NOMO-1 treated with DMSO at 0.1 percent for 48 hours (cell line): ENCODE data around the gene GALNT12.
A peak's percentile ranks its signal among the peaks of the same experiment; 100 is the strongest.

ENCODE experiments used
- DNase-seq: peaks from one replicate; lab custom pipeline; 2025; ENCODE audit not compliant: unreplicated experiment; lab: John Stamatoyannopoulos, UW

Gene GALNT12

GRCh38 chr9:98781588-98782383, 25.7 kb upstream of the GALNT12 start:
- no peak for DNase-seq

- DNase-seq = no peak
Observed at GRCh38 chr9:98783518-98784226, 23.8 kb upstream of the GALNT12 start.

GRCh38 chr9:98784831-98785806, 22.4 kb upstream of the GALNT12 start:
- no peak for DNase-seq

GRCh38 chr9:98786750-98787510, 20.5 kb upstream of the GALNT12 start:
- no peak for DNase-seq

- DNase-seq = no peak
Observed at GRCh38 chr9:98787766-98788335, 19.6 kb upstream of the GALNT12 start.

GRCh38 chr9:98789483-98790133, 17.9 kb upstream of the GALNT12 start:
- DNase-seq = no peak

- no peak for DNase-seq
Observed at GRCh38 chr9:98790134-98790841, 17.2 kb upstream of the GALNT12 start.

GRCh38 chr9:98790842-98791607, 16.4 kb upstream of the GALNT12 start:
- peak; percentile 81 for DNase-seq

- no peak for DNase-seq
Observed at GRCh38 chr9:98791608-98792490, 15.6 kb upstream of the GALNT12 start.

GRCh38 chr9:98793031-98793430, 14.4 kb upstream of the GALNT12 start:
- DNase-seq = no peak

GRCh38 chr9:98794802-98795201, 12.7 kb upstream of the GALNT12 start:
- DNase-seq = no peak

- no peak for DNase-seq
Observed at GRCh38 chr9:98795295-98795955, 12.0 kb upstream of the GALNT12 start.

GRCh38 chr9:98795970-98796363, 11.5 kb upstream of the GALNT12 start:
- DNase-seq = no peak

GRCh38 chr9:98796364-98797101, 10.9 kb upstream of the GALNT12 start, which contains the start of gene ANKS6:
Gene ANKS6, minus strand, starts transcription at chr9:98796555. Its CDS starts 64 bp downstream, at chr9:98796491.
- peak; percentile 55 for DNase-seq

- DNase-seq = no peak
Observed at GRCh38 chr9:98797491-98797890, 10.0 kb upstream of the GALNT12 start.

GRCh38 chr9:98798254-98798653, 9.2 kb upstream of the GALNT12 start:
- DNase-seq = no peak
